Fibroblast of pulmonary artery (primary cell): ENCODE results near the gene KHDC1L.

Experiments
- DNase-seq: peaks from one replicate; pipeline ENCODE4 v3.0.0-alpha.2; 2010; ENCODE audit warnings: low read depth
- H3K4me3 ChIP-seq: replicated peaks from 2 replicates; pipeline ENCODE4 v1.5.1; 2011; ENCODE audit warnings: low read depth, mild to moderate bottlenecking, control low read depth, low read length, moderate library complexity
- CTCF ChIP-seq: IDR thresholded peaks from 2 replicates; pipeline ENCODE4 v1.5.1; 2011; ENCODE audit warnings: mild to moderate bottlenecking, control low read depth, low read length, inconsistent platforms; ENCODE audit errors: missing control alignments

KHDC1L gene

GRCh38 chr6:73180076-73180738 is 45.1 kb downstream of the KHDC1L start:
- DNase-seq = no peak
- TF ChIP-seq CTCF = no peak

GRCh38 chr6:73177221-73177944 is 47.9 kb downstream of the KHDC1L start:
- no peak for TF ChIP-seq CTCF
- H3K4me3 ChIP-seq = no peak overlapping the region
- DNase-seq = no peak

More at GRCh38 chr6:73180076-73180738, 45.1 kb downstream of the KHDC1L start:
- no peak overlapping the region for H3K4me3 ChIP-seq

GRCh38 chr6:73176057-73176456 is 49.2 kb downstream of the KHDC1L start:
- no peak for DNase-seq
- TF ChIP-seq CTCF = no peak
- H3K4me3 ChIP-seq = no peak overlapping the region

- no peak for DNase-seq
- H3K4me3 ChIP-seq = no peak overlapping the region
- no peak for TF ChIP-seq CTCF
These were observed 50.6 kb downstream of the KHDC1L start for GRCh38 chr6:73174646-73175045.
